Measurements from ENCODE around the gene DMXL2. TPM values are rescaled to one million over a fixed set of nuclear protein-coding genes. Genes with fewer than 3 reads are reported as not detected.

Gene DMXL2
- total RNA-seq, 1 experiment from 2014 or later, result 10.9 TPM

GRCh38 chr15:51634591-51635198, 12.1 kb upstream of the DMXL2 start:
- H3K9me3 ChIP-seq (ENCODE audit: low read length), result no peaks in the 10 kb centered on the region
- H2AFZ ChIP-seq (ENCODE audit: low read length), result no peak overlapping the region
- BruUV-seq (replicated peaks), result no TSS peak
- H3K36me3 ChIP-seq (ENCODE audit: low read depth, low read length), result no peaks in the 10 kb centered on the region
- POLR2A ChIA-PET (ENCODE audit: unreplicated experiment), result no interaction called here
- H3K4me3 ChIP-seq (ENCODE audit: low read length), result no peak overlapping the region
- no peak for DNase-seq
- H3F3A ChIP-seq (ENCODE audit: low read length, unreplicated experiment), result no peaks in the 10 kb centered on the region
- no peak for ATAC-seq
- H3K27ac ChIP-seq (ENCODE audit: low read length), result no peak overlapping the region
- CTCF ChIA-PET, result no interaction called here
- intact Hi-C loops (cut with micrococcal nuclease), result no loop called here
- no peak overlapping the region for H3K4me2 ChIP-seq (ENCODE audit: low read length)
- no peaks in the 10 kb centered on the region for H3K4me1 ChIP-seq (ENCODE audit: insufficient read depth, low read length)
- H3K27me3 ChIP-seq (ENCODE audit: low read length), result no peaks in the 10 kb centered on the region
- no peak overlapping the region for H3K9ac ChIP-seq (ENCODE audit: low read length)
- no peaks in the 10 kb centered on the region for H4K20me1 ChIP-seq (ENCODE audit: low read length)
- TF ChIP-seq CTCF (conservative IDR thresholded peaks at IDR 0.05; ENCODE audit: low read depth, low read length), result no peak
- TF ChIP-seq EZH2 (IDR thresholded peaks at IDR 0.05; ENCODE audit: low read length, unreplicated experiment), result no peak
- TF ChIP-seq EZH2phosphoT487 (IDR thresholded peaks at IDR 0.05; ENCODE audit: borderline replicate concordance, low read length), result no peak
- H3K79me2 ChIP-seq (ENCODE audit: low read length), result no peaks in the 10 kb centered on the region
- H3K9me2 ChIP-seq (replicated peaks; ENCODE audit: low read length), result no peaks in the 10 kb centered on the region

- no peaks in the 10 kb centered on the region for H3K36me3 ChIP-seq (ENCODE audit: low read depth, low read length)
- intact Hi-C loops (cut with micrococcal nuclease), result no loop called here
- H3F3A ChIP-seq (ENCODE audit: low read length, unreplicated experiment), result no peaks in the 10 kb centered on the region
- no TSS peak for BruUV-seq (replicated peaks)
- no peak overlapping the region for H3K4me3 ChIP-seq (ENCODE audit: low read length)
- H3K79me2 ChIP-seq (ENCODE audit: low read length), result no peaks in the 10 kb centered on the region
- H3K9me2 ChIP-seq (replicated peaks; ENCODE audit: low read length), result no peaks in the 10 kb centered on the region
- H2AFZ ChIP-seq (ENCODE audit: low read length), result no peak overlapping the region
- H3K27ac ChIP-seq (ENCODE audit: low read length), result no peak overlapping the region
- DNase-seq (no peak), ATAC-seq (no peak)
- H3K9ac ChIP-seq (ENCODE audit: low read length), result no peak overlapping the region
- TF ChIP-seq EZH2phosphoT487 (IDR thresholded peaks at IDR 0.05; ENCODE audit: borderline replicate concordance, low read length) (no peak), CTCF (conservative IDR thresholded peaks at IDR 0.05; ENCODE audit: low read depth, low read length) (no peak), EZH2 (IDR thresholded peaks at IDR 0.05; ENCODE audit: low read length, unreplicated experiment) (no peak)
- H3K4me2 ChIP-seq (ENCODE audit: low read length), result no peak overlapping the region
- H4K20me1 ChIP-seq (ENCODE audit: low read length), result no peaks in the 10 kb centered on the region
- H3K9me3 ChIP-seq (ENCODE audit: low read length), result no peaks in the 10 kb centered on the region
- CTCF ChIA-PET, result no interaction called here
- no peaks in the 10 kb centered on the region for H3K4me1 ChIP-seq (ENCODE audit: insufficient read depth, low read length)
- H3K27me3 ChIP-seq (ENCODE audit: low read length), result no peaks in the 10 kb centered on the region
- POLR2A ChIA-PET (ENCODE audit: unreplicated experiment), result no interaction called here
Measured at GRCh38 chr15:51629612-51630011, 7.0 kb upstream of the DMXL2 start.

GRCh38 chr15:51625236-51625635, 2.7 kb upstream of the DMXL2 start:
- intact Hi-C loops (cut with micrococcal nuclease), result no loop called here
- Histone ChIP-seq H2AFZ (ENCODE audit: low read length) (no peak overlapping the region), H3K4me2 (ENCODE audit: low read length) (no peak overlapping the region), H3K4me1 (ENCODE audit: insufficient read depth, low read length) (peaks cover 14% of the 10 kb centered on the region), H3K36me3 (ENCODE audit: low read depth, low read length) (no peaks in the 10 kb centered on the region), H3K9ac (ENCODE audit: low read length) (no peak overlapping the region), H3K4me3 (ENCODE audit: low read length) (no peak overlapping the region), H3K27ac (ENCODE audit: low read length) (no peak overlapping the region), H3K9me2 (replicated peaks; ENCODE audit: low read length) (no peaks in the 10 kb centered on the region), H3K79me2 (ENCODE audit: low read length) (peaks cover 16% of the 10 kb centered on the region), H3K9me3 (ENCODE audit: low read length) (no peaks in the 10 kb centered on the region), H3F3A (ENCODE audit: low read length, unreplicated experiment) (no peaks in the 10 kb centered on the region), H4K20me1 (ENCODE audit: low read length) (no peaks in the 10 kb centered on the region), H3K27me3 (ENCODE audit: low read length) (no peaks in the 10 kb centered on the region)
- no TSS peak for BruUV-seq (replicated peaks)
- DNase-seq, result no peak
- ChIA-PET CTCF (no interaction called here), POLR2A (ENCODE audit: unreplicated experiment) (no interaction called here)
- TF ChIP-seq CTCF (conservative IDR thresholded peaks at IDR 0.05; ENCODE audit: low read depth, low read length) (no peak), EZH2phosphoT487 (IDR thresholded peaks at IDR 0.05; ENCODE audit: borderline replicate concordance, low read length) (no peak), EZH2 (IDR thresholded peaks at IDR 0.05; ENCODE audit: low read length, unreplicated experiment) (no peak)
- ATAC-seq, result no peak

Data from PC-3 (cell line).